ENCODE measurements around the gene MT3.
"Not testable (repeated sequence)": the region's sequence is repeated elsewhere in the genome, so short reads cannot be mapped to it uniquely, and the experiment has no call there.

MT3 gene

GRCh38 chr16:56580391-56581048 lies 8.8 kb upstream of the MT3 start:
- no peak for DNase-seq

DNA sequence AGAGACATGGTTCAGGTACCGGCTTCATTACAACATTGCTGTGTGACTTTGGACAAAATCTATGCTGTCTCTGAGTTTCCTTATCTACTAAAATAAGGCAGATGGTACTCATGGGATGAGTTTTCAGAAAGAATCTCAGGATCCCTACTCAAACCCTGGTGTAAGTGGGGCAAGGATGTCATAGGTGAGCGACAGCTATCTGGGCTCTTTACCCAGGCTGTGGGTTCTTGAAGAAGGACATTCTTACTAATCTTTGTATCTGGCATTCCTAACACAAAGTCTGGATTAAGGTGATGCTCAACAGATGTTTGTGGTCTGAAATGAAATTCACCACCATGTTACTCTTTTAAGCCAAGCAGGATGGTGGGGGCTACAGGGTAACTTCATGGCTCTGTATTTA lies 6.4 kb upstream of the MT3 start:
- not testable (repeated sequence) for DNase-seq

- peak; percentile 48 for DNase-seq
These were observed 5.8 kb upstream of the MT3 start for GRCh38 chr16:56583351-56584168.

- DNase-seq, result no peak
These were observed 5.1 kb upstream of the MT3 start for GRCh38 chr16:56584276-56584675.

DNA sequence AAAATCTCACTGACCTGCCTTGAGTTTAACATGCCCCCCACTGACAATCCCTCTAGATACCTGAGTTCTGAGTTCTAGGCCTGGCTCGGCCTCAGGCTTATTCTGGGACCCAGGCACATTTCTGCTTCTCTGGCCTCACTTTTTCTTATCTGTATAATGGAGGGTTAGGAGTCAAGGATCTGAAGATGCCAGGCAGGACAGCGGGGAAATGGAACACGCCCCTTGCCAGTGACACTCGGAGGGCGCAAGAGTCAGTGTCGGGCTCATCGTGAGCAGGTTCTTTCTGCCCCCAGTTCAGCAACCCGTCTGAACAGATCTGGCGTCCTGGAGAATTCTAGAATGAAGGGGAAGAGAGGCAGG lies 567 bp upstream of the MT3 start:
- DNase-seq, result no peak

DNA sequence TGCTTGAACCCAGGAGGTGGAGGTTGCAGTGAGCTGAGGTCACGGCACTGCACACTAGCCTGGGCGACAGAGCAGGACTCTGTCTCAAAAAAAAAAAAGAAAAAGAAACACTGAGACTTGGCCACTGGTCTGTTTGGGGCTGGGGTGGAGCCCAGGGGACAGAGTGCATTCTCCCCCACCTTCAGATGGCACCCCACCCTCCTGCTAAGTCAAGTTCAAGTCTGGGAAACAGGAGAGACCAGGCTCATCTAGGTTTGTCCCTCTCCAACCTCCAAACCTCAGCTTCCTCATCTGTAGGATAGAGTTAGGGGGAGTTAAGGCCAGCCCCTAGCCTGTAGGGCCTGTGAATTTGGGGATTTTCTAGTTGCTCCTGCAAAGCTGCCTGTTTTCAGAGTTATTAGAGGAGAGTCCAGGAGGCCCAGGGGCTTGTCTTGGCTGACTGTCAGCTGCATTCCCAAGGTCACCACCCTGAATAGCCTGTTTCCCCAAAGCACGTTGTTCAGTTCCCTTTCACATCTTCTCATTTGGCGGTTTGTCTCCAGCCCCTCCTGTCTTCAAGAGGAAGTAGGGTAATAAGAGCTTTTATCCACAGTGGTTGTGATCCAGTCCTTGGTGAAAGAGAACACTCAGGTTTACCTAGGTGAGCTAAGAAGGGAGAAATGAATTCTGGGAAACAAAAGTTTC lies 2.2 kb downstream of the MT3 start:
- DNase-seq, result no peak

- DNase-seq, result no peak
These were observed 4.4 kb downstream of the MT3 start for GRCh38 chr16:56593573-56594291.

- DNase-seq, result no peak
These were observed 4.9 kb downstream of the MT3 start for GRCh38 chr16:56594292-56594619.

DNA sequence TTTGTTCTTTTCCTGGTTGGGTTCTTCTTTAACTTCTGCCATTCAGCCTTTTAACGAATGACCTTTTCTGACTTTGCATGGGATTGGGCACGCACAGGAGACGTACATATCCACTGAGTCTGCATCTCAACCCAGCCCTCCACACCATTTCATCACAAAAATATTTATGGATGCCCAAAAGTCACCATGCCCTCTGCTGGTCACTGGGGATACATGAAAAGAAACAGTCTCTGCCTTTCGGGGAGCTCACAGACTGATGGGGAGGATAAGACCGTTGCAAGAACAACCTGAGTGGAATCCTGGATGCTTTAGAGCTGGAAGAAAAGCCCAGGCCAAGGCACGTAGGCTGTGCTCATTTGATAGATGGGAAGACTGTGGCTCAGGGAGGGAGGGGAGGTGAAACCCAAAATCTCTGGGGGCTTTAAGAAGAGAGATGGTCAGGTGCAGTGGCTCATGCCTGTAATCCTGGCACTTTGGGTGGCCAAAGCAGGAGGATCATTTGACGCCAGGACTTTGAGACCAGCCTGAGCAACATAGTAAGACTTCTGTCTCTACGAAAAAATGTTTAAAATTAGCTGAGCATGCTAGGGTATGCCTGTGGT lies 11.2 kb downstream of the MT3 start:
- no peak for DNase-seq

DNA sequence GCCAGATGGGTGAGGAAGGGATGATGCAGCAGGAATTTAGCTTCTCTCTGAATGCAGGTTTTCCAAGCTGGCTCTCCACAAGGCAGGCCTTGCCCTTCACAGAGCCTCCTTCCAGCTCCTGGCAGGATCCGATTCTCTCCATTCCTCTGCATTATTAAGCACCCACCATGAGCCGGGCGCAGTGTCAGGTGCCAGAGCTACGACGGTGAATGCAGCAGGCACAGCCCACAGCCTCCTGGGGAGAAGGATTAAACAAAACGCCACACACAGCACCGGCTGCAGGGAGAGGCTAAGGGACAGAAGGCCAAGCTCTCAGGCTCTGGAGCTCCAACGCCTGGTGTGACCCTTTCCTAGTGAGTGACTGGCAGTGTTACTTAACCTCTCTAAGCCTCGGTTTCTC lies 12.0 kb downstream of the MT3 start:
- DNase-seq, result no peak

DNA sequence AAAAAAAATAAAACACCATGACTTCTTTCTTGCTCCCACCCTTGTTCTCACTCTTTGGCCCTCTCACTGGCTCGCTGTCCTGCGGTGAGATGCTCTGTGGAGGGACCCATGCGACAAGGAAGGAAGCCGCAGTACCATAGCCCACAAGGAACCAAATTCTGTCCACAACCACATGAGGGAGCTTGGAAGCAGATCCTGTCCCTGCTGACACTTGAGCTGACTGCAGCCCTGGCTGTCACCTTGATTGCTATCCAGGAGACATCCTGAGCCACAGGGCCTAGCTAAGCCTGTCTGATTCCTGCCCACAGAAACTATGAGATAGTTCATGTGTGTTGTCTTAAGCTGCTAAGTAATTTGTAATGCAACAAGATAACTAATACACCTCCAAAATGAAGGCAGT lies 14.3 kb downstream of the MT3 start:
- no peak for DNase-seq

DNA sequence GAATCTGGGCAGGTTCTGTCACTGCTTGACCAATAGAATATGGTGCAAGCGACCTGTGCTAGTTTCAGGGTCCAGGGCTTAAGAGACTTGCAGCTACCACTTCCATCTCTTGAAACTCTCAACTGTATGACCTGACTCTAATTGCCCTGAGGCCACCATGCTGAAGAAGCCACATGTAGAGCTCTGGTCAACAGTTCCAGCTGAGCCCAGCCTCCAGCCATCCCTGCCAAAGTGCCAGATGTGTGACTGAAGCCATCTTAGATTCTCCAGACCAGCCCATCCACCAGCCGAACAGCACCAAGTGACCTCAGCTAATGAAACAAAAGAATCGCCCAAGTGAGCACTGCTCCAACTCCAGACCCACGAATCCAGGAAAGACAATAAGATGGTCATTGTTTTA lies 15.6 kb downstream of the MT3 start:
- DNase-seq, result no peak

DNA sequence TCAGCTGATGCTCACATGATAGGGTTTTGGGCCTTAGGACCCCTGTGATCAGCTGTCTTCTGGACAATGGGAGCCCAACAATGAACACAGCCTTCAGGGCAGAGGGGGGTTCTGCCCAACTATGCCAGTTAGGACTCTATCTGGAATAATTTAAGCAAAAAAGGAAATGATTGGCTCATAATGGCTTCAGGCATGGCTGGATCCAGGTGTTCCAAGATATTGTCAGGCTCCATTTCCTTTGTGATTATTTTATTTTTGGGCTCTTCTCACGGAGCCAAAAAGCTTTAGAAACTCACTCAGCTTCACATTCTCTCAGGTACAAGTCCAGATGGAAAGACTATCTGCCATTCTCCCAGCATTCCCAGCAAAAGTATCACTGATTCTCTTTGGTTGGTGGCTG lies 16.1 kb downstream of the MT3 start:
- no peak for DNase-seq

- no peak for DNase-seq
These were observed 16.7 kb downstream of the MT3 start for GRCh38 chr16:56606071-56606475.

- DNase-seq, result no peak
These were observed 17.3 kb downstream of the MT3 start for GRCh38 chr16:56606476-56607108.

DNA sequence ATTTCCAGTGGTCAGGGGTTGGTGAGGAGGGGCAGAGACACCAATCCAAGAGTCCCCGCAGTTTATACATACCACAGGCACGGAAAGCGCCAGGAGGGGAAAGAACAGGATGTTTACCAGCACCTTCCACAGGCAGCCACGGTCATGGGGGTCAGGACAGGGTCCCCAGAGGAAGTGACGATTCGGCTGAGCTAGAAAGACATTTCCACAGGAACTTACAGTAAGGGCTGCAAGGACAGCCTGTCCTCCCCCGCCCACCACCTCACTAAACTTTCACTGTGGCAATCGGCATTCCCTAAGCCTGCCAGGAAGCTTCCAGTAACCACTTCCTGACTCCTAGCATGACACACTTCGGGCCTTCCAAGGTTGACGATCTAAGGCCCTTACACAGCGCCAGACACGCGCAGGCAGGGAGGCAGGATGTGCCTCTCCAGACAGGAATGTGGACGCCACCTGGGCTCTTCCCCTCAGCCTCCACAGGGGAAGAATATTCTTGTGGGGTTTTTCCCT lies 17.8 kb downstream of the MT3 start:
- DNase-seq, result no peak

- DNase-seq, result no peak
These were observed 18.3 kb downstream of the MT3 start for GRCh38 chr16:56607675-56608042.

DNA sequence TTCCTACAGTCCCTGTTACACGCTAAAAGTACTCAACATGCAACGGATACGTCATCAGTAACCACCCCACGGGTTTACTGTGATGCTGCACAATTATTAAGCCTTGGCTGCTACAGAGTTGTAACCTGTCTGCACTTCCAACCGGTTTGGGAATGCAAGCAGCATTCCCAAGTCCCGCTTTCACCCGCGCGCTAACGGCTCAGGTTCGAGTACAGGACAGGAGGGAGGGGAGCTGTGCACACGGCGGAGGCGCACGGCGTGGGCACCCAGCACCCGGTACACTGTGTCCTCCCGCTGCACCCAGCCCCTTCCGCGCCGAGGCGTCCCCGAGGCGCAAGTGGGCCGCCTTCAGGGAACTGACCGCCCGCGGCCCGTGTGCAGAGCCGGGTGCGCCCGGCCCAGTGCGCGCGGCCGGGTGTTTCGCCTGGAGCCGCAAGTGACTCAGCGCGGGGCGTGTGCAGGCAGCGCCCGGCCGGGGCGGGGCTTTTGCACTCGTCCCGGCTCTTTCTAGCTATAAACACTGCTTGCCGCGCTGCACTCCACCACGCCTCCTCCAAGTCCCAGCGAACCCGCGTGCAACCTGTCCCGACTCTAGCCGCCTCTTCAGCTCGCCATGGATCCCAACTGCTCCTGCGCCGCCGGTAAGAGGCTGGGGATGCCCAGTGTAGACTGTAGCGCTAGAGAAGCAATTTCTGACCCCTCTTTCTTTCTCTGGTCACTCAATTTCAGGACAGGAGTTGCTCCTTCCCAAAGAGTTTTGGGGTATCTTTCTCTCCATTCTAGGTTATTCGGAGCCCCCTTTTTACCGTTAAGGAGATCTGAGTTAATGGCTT lies 18.9 kb downstream of the MT3 start, which contains the start of gene MT2A:
MT2A (plus strand) TSS at position 542 of the 833 bp plus-strand sequence; CDS start at position 614, 72 bp downstream.
- peak; percentile 92 for DNase-seq

- DNase-seq, result peak; percentile 51
These were observed 19.6 kb downstream of the MT3 start for GRCh38 chr16:56608876-56609462.

DNA sequence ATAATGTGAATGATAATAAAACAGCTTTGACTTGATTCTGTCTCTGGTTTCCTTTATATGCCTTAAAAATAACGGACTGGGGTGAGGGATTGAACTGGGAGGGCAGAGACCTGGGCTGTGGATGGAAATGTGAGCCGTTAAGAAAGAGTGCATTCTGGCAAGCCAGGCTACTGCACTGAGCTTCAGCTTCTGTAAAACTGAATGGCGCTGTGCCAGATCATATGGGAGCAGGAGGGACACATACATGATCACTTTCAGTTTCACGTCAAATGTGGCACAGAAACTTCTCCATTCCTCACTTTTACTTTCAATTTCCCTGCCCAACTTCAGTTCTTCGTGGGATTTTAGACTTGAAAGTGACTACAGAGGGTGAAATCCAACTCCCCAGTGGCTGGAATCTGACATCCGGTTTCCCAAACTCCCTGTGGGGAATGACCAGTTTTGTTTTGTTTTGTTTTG lies 20.2 kb downstream of the MT3 start:
- peak; percentile 53 for DNase-seq

Measured in retina (tissue), 1 donor.